Hindlimb muscle (tissue), 1 donor: ENCODE results near the gene FAM180B. TPM values are rescaled to one million over a fixed set of nuclear protein-coding genes. Genes with fewer than 3 reads are reported as not detected.

Source experiments
- DNase-seq: peaks from one replicate; pipeline ENCODE4 v3.0.0-alpha.2; 2013
- polyA plus RNA-seq: library from polyadenylated mRNA; unstranded; fragments of 120-200 nt; gene quantifications from one replicate; pipeline ENCODE4 v1.2.1, GENCODE V29; 2013; ENCODE audit not compliant: insufficient read length

Gene FAM180B
- polyA plus RNA-seq, 1 donor: 3.0 TPM

DNA sequence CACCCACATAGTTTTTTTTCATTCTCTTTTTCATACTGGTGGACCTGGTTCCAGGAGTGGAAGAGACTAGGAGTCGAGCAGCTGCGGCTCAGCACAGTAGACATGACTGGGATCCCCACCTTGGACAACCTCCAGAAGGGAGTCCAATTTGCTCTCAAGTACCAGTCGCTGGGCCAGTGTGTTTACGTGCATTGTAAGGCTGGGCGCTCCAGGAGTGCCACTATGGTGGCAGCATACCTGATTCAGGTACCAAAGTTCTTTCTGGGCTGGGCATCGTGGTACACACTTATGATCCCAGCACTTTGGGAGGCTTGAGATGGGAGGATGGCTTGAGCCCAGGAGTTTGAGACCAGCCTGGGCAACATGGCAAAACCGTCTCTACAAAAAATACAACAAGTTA, 16.8 kb upstream of the FAM180B start:
- no peak for DNase-seq

DNA sequence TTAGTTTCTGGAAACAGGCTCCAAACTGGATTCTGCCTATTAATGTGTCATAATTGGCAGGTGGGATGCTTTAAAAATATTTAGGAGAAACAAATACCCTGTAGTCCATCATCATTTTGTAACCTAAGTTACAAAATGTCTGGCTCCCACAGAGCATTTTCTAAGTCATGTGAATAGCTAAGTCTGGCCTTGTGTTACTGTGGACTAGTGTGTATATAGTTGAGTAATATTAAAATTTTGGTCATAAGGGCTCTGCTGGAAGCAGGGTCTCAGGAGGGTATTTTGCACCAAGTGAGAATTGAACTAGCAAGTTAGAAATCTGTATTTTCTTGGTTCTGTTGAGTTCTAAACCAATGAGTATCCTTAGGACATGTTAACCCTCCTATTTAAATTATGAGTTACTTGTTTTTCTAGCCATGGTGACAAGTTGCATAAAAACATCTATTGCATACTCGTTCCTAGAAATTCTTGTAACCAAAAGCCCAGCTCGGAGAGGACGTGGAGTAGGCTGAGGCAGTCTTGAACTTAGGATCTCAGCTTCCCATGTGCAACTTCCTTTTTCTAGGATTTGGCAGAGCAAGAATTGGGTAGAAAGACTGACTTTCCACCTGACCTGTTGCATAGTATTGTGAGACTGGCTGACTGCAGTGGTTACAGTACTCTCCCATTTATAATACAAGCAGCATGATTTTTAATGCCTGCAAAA, 15.7 kb upstream of the FAM180B start:
- no peak for DNase-seq

DNA sequence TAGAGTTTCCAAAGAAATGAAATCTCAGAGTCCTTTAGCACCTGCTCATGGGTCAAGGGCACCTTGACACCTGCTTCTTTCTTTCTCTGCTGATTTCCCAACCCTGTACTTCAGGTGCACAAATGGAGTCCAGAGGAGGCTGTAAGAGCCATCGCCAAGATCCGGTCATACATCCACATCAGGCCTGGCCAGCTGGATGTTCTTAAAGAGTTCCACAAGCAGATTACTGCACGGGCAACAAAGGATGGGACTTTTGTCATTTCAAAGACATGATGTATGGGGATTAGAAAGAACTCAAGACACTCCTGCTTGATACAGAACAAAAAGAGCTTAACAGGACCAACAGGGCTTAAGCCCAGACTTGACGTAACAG, 15.1 kb upstream of the FAM180B start:
- DNase-seq: no peak

DNA sequence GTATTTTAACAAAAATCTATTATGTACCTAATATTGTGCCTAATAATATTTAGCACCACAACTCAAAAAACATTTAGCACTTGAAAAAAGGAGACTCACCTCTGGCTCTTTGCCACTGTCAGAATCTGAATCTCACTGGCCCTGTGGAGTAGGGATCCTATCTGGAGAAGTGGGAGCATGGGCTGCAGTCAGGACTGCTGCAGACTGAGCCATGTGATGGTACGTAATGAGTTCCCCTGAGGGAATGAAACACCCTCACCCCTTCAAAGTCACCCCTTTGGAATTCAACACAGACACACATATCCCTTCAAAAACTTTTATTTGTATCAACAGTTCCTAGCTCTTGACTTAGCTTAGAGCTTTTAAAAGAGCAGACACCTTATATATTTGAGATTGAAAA, 14.6 kb upstream of the FAM180B start:
- no peak for DNase-seq

DNA sequence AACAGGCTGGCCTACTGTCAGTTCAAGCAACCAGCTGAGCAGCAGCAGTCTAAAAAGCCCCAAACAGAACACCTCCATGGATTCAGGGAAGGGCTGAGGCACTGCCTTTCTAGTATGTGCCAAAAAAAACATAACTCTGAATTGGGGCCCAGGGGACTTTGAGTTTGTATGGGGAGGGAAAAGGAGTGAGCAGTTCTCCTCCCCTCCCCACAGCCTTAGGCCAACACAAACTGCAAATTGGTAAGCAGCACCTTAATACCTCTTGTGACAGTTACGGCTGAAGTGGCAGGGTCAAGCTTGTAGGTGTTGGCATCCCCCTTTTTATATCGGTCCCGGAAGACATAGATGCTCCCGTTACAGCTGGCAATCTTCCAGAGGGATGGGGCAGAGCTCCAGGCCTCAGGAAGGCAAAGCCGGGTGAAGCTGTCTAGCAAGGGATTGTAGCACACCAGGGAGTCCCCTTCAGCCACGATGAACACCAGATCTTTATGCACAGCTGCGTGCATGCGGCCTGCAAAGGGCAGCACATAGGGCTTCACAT, 13.7 kb upstream of the FAM180B start:
- DNase-seq: no peak

DNA sequence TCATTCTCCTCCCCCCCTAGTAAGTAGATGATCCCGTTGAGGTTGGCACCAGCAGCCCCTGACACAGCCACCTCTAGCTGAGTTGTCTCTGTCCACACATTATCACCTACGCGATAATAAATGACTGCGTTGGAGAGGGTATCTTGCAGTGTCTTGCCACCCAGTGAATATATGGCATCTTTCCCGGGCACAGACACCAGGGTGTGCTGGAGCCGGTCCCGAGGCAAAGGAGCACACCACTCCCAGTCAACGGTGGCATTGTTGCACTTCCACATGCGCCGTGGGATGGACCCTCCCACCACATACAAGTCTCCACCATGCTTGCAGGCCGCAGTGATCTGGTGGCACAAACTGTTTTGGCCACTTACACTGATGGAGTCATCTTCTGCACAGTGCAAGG, 13.2 kb upstream of the FAM180B start:
- no peak for DNase-seq

DNA sequence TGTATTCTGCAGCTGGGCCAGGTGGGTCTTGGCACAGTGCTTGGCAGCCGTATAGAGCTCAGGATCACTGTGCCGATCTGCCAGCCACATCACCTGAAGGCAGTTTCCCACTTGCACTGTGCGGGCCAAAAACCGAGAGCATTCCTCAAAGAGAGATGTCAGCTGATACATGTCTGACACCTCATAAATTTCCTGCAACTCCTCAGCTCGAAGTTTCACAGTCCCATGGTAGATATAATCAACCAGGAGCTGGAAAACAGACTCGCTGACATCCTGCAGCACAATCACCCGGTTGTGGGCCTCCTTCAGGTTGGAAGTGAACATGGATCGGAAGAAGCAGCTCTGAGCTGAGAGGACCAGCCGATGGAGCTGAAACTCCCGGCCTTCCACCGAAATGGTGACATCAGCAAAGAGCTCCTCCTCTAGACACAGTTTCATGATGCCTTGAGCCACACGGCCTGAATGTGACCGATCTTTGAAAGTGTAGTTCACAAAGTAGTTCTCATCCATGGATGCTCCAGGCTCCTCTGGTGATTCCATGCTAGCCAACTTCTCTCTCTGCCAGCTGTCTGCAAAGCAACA, 8.9 kb upstream of the FAM180B start:
- no peak for DNase-seq

DNA sequence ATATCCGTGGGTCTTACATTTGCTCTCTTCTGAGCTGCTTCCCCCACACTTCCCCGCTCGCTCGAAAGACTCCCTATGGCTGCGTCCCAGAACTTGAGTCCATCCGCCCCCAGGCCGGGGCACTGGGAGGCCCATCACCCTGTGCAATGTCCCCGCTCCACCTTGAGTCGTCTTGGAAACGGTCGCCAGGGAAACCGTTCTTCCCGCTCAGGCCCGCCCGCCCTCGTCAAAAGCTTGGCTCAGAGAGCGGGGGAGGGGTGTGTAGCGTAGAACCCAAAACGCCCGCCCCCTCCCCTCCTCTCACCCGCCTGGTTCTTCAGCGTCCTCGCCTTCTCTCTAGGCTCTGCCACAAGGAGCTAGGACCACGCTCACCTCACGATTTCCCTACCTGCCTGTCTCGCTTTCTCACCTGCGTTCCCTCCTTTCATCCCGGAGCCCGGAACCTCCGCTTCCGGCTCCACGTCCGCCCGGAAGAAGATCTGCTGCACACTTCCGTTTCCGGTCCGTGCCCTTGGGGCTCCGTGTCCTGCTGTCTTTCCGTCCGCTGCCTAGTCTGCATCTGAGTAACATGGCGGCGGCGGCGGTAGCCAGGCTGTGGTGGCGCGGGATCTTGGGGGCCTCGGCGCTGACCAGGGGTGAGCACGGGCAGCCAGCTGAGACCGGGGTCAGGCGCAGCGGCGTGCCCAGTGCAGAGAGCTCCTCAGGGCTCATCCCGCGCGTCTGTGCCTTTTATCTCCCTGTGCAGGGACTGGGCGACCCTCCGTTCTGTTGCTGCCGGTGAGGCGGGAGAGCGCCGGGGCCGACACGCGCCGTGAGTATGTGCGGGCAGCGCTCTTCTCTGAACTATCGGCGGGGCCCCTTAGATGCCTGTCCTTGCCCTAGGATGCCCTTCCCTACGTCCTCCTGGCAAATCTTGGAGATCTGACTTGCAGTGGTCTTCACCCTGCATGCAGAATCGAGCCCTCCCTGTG, 7.7 kb upstream of the FAM180B start, which contains the start of the genes KBTBD4 and NDUFS3:
KBTBD4 (minus strand) TSS at position 447 of the 971 bp plus-strand sequence; CDS start at position 428, 19 bp downstream.
NDUFS3 (plus strand) TSS at position 551 of the 971 bp plus-strand sequence; CDS start at position 569, 18 bp downstream.
- peak; percentile 93 for DNase-seq

DNA sequence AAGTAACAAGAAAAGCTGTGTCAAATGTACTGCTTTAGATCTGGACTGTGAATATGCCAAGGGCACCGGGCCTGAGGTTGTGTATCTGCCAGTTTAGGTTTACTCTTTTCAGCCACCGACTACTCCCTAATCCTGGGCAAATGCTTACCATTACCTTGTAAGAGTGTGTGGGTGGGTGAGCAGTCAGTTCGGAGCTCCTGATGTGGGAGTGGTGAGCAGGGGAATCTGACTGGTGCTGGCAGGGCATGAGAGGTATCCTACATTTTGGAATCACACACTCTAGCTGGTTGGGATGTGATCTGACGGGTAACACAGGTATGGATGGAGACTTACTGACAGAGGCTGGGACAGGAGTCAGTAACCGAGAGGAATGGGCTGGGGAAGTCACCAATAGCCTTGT, 2.6 kb upstream of the FAM180B start:
- DNase-seq: no peak

DNA sequence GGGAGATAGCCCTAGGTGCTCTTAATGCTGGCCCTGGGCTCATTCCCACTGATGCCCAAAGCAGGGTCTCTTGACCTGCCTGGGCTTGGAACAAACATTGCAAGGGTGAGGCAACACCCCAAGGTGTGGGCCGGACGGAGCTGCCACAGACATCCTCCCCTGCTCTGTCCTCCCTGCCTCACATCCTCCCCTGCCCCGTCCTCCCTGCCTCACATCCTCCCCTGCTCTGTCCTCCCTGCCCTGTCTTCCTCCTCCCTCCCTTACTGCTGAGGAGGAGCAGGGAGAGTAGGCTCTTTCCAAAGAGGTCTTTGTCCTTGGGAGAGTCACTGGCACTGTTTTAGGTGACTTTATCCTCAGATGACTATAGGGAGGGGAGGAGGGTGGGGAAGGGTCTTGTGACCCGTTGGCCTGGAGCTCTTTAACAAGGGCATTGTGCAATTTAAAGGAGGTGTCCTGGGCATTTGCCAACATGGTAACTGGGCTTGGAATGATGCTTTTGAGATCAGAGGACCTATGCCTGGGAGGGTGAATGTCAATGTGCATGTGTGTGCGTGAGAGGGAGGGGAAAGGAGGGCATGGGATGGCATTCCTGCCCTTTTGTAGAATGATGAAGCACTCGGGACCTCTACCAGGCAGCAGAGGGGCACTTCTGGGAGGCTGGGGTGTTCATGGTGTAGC, 700 bp downstream of the FAM180B start:
- no peak for DNase-seq

DNA sequence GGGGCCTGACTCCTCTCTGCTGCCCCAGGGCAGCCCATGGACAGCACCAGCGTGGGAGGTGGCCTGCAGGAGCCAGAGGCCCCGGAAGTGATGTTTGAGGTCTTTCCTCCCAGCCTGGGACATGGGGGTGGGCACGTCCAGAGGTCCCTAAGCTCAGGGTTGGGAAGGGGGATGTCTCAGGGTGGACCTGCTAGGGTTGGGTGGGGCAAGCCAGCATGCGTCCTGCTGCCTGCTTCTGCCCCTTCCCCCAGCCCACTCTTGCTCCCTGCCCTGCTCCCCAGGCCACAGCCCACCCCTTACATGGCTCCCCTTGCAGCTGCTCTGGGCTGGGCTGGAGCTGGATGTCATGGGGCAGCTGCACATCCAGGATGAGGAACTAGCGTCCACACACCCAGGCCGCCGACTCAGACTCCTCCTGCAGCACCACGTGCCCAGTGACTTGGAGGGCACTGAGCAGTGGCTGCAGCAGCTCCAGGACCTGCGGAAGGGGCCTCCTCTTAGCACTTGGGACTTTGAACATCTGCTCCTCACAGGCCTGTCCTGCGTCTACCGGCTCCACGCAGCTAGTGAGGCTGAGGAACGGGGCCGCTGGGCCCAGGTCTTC, 1.3 kb downstream of the FAM180B start:
- DNase-seq: no peak

DNA sequence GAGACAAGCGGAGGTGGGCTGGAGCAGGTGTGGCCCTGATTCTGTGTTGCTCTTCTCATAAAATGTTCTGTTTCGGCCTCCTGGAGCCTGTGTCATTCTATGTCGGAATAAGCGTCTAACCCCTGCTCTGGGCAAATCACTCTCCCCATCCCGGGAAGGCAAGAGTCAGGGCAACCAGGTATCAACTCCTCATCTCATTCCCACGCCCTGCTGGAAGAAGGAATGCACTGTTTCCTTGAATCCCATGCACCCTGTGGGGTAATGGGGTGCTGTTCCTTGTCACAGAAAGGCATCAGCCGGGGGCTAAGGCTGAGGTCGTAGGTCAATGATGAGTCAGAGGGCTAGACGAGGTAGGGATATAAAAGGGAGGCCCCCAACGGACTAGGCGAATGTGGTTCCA, 2.6 kb downstream of the FAM180B start:
- no peak for DNase-seq

DNA sequence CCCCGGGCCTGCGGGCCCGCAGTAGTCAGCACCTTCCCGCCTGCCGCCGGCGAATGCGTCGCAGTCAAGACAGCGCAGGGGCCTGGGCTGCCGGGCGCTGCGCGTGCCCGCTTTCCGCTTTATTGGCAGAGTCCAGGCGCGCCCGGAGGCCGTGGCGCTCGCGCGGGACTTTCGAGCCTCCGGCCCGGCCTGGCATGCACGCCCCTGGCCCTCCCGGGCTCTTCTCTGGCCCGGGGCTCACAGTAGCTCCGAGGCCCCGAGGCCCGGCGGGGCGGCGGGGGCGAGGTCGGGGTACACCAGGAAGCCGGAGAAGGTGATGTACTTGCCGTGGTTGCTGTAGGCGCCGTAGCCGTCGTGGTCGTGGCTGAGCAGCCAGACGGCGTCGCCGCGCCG, 3.1 kb downstream of the FAM180B start:
- no peak for DNase-seq

DNA sequence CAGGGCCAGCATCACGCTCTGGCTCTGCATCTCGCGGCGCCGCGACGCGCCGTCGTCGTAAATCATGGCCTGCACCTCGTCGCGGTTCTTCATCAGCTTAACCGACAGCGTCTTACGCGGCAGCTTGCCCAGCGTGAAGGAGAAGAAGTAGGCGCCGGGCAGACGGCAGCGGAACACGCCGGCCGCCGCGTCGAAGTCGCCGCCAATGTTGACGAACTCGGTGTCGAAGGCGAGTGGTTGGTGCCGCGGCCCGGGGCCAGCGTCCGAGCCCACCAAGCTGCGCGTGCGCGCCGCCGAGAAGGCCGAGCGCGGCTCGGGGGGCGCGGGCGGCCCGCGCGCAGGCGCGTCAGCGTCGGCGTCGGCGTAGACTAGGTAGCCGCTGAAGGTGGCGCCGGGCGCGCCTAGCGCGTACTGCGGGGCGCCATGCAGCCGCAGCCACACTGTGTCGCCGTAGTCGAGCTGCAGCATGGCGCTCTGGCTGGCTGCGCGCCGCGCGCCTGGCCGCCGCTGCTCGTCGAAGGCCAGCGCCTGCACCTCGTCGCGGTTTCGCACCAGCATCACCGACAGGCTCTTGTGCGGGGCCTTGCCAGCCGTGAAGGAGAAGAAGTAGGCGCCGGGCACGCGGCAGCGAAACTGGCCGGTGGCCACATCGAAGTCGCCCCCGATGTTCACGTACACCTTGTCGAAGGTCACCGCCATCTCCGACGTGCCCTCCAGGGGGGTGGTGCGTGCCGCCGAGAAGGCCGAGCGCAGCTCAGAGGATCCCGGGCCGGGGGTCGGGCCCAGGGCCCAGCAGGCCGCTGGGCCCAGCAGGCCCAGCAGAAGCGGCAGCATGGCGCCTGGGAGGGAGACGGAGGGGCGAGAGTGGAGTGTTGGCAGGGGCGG, 3.7 kb downstream of the FAM180B start:
- peak; percentile 87 for DNase-seq

DNA sequence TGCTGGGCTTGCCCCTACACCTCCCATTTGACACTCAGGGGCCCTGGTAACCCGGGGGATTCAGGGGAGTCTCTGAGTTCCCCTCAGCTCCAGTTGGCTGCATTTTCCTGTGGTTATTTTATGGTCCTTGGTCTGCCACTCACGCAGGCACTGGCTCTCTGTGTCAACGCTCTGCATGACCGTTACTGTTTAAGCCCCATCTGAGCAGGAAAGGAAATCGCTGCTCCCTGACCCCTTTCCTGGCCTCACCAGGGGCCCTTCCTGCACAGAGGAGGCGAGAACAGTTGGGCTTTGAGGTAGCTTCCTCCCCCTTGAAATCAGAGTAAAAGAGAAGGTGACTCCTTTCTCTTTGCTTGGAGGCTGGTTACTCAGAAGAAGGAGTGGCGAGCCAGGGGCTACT, 5.3 kb downstream of the FAM180B start:
- DNase-seq: no peak

DNA sequence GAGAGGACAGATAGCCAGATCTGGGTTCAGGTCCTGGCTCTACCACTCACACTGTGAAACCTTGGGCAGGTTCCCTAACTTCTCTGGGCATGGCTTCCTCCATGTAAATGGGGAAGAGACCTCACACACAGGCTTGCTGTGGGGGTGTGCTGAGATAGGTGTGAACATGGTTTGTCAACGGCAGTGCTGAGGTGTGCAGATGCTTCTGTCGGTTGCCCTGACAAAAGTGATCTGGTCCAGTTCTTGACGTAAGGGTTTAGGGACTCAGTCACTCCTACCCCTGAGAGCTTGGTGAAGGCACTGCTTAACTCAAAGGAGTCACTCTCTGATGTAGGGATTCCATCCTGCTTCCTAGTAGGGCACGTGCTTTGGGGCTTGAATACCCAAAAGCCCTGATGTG, 5.8 kb downstream of the FAM180B start:
- DNase-seq: no peak

DNA sequence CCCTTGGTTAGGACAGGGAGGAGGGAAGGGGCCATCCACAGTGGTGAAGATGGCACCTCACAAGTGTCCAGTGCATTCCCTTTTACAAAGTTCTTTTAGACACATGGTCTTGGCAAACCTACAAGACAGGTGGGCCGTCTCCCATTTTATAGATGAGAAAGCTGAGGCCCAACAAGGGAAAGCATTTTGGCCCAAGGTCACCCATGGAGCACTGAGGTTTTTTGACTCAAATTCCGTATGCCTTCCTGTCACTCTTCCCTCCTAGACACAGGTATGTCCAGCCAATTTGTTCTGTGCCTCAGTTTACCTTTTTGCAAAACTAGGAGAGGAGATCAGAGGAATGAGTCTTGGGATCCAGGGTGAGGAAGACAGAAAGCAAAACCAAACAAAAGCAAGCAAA, 6.5 kb downstream of the FAM180B start:
- no peak for DNase-seq

DNA sequence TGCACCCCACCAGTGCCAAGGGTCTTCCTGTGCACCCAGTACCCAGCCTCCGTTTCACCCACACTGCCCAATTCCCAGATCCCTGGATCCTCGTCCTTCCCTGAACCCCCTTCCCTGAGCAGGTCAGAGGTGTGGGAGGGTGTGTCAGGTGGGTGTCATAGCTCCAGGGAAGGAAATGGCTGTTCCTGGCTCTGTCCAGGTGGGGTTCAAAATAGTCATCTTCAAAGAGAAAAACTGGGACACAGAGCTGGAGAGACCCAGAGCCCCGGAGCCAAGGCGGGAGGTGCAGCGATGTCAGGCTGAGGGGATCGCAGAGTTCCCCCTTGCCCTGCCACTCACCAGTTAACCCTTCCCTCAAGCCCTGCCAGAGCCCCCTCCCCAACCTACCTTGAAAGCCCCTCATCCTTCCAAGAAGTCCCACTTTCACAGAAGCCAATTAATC, 7.0 kb downstream of the FAM180B start:
- DNase-seq: no peak

DNA sequence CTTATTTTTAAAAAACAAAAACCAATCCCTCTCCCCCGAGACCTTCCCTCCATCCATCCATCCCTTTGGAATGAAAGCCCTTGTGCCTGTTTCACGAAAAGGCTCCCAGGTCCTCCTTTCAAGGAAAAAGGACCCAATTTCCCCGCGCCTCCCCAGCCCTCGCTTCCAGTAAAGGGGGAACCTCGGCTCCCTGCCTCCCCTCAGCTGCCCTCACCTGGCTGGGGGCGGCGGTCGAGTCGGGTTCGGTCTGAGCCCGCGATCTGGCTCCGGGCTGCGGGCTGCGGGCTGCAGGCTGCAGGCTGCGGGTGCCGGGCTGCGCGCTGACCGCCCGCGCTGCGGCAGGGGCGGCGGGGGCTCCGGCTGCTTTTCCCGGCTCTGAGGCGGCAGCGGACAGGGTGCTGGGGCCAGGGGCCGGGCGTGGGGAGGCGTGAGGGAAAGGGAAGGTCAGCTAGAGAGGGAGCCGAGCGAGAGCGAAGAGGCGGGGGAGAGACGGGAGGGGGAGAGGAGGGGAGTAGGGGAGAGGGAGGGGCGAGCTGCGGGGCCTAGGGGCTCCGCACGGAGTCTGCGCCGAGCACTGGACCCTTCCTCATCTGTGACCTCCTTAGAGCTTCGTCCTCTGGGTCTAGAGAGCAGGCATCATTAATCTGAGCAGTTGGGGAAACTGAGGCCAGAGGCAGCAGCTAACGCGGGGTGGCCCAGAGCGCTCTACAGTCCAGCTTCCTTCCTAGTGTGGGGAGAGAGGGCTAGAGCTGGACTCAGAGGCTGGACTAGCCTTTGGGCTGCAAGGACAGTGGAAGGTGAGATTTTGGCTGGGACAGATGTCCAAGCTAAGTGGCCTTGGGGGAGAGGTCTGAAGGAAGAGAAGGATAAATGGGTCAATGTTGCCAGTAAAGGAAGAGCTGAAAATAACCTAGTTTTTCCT, 7.7 kb downstream of the FAM180B start, which contains the start of gene C1QTNF4:
C1QTNF4 (minus strand) TSS at position 478 of the 922 bp plus-strand sequence. CDS start 3,601 bp downstream, outside the sequence.
- no peak for DNase-seq

DNA sequence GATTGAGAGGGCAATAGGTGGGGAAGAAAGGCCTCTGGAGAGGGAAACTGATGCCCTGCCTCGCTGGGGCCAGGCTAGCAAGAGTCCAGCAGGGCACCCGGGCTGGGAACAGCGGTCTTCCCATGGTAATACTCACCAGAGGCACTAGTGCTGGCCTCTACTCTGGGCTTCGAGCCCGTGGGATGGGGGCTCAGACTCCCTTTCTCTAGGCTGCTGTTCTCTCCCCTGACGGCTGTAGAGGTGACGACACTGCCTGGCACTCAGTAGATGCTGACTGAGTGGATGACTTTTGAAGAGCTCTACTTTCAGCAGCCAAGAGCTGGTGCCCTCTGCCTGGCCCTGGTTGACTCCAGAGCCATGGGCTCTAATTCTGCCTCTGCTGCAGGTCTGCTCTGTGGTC, 8.6 kb downstream of the FAM180B start:
- no peak for DNase-seq
